AG04450 (cell line): ENCODE results near the gene LRRC8B. TPM values are rescaled to one million over a fixed set of nuclear protein-coding genes. Genes with fewer than 3 reads are reported as not detected.
A peak's percentile ranks its signal among the peaks of the same experiment; 100 is the strongest.

Source experiments
- CTCF ChIA-PET: fragments of 300-600, 350-600 bp; formaldehyde crosslinking; extraction: SDS; loops from one replicate; lab custom pipeline; 2022; ENCODE audit warnings: antibody characterized with exemption, inconsistent platforms; lab: Charles Lee
- POLR2A ChIA-PET: fragments of 350-600 bp; formaldehyde crosslinking; extraction: SDS; loops from one replicate; lab custom pipeline; 2021; ENCODE audit warnings: antibody characterized with exemption, inconsistent platforms; lab: Yijun Ruan, JAX
- DNase-seq: peaks from one replicate; pipeline ENCODE4 v3.0.0-alpha.2; 2011; ENCODE audit warnings: low read depth, low spot score
- H3K27ac ChIP-seq: one replicate; pipeline ENCODE4 v1.5.1; 2012; ENCODE audit warnings: low read depth, low read length, control low read depth
- H3K27me3 ChIP-seq: one replicate; pipeline ENCODE4 v1.6.0; 2012; ENCODE audit warnings: low read length; ENCODE audit not compliant: control insufficient read depth, insufficient read depth
- H3K4me3 ChIP-seq: 2 replicates; pipeline ENCODE4 v1.5.1; 2011; ENCODE audit warnings: mild to moderate bottlenecking, low read depth, low read length, control low read depth
- H3K9me3 ChIP-seq: 2 replicates; pipeline ENCODE4 v1.5.1; 2012; ENCODE audit warnings: low read length; ENCODE audit not compliant: control insufficient read depth, insufficient read depth
- CTCF ChIP-seq: IDR thresholded peaks from 2 replicates; pipeline ENCODE4 v1.5.1; 2011; ENCODE audit warnings: low read depth, low read length, control low read depth, inconsistent platforms
- polyA plus RNA-seq: library from polyadenylated mRNA; depleted of rRNA; stranded (reverse); fragments of >200 nt; gene quantifications from 2 replicates; pipeline ENCODE4 v1.2.3, GENCODE V29; 2011

LRRC8B gene
- polyA plus RNA-seq, 1 experiment = 1.6 TPM

GRCh38 chr1:89620664-89621063, 96.0 kb downstream of the LRRC8B start:
- no peak overlapping the region for H3K27ac ChIP-seq
- H3K9me3 ChIP-seq = peaks cover 2% of the 10 kb centered on the region; the same call in 1 of the 2 replicates
- H3K27me3 ChIP-seq = no peaks in the 10 kb centered on the region
- no peak for DNase-seq
- CTCF ChIA-PET = interaction anchor here (1.6 kb wide), 1 partner anchor 137 kb away, joined by 4 read pairs; no protein-coding TSS in a partner anchor
- TF ChIP-seq CTCF = no peak
- no peak overlapping the region for H3K4me3 ChIP-seq
- POLR2A ChIA-PET = no interaction called here

GRCh38 chr1:89622895-89623294, 98.3 kb downstream of the LRRC8B start:
- ChIA-PET CTCF (interaction anchor here (0.7 to 3.8 kb wide), 14 partner anchors 11 to 141 kb away, joined by 3 to 41 read pairs (median 4); no protein-coding TSS in a partner anchor), POLR2A (no interaction called here)
- Histone ChIP-seq H3K27me3 (no peaks in the 10 kb centered on the region), H3K4me3 (no peak overlapping the region), H3K9me3 (no peaks in the 10 kb centered on the region), H3K27ac (no peak overlapping the region)
- TF ChIP-seq CTCF = peak; percentile 41
- no peak for DNase-seq

GRCh38 chr1:89624314-89624713, 99.7 kb downstream of the LRRC8B start:
- no peak for TF ChIP-seq CTCF
- DNase-seq = no peak
- no peak overlapping the region for H3K4me3 ChIP-seq
- no peaks in the 10 kb centered on the region for H3K9me3 ChIP-seq
- POLR2A ChIA-PET = no interaction called here
- CTCF ChIA-PET = interaction anchor here (2.5 to 3.8 kb wide), 3 partner anchors 25 to 141 kb away, joined by 9 to 41 read pairs (median 35); no protein-coding TSS in a partner anchor
- H3K27ac ChIP-seq = no peak overlapping the region
- H3K27me3 ChIP-seq = no peaks in the 10 kb centered on the region

GRCh38 chr1:89624715-89625323, 100.2 kb downstream of the LRRC8B start:
- Histone ChIP-seq H3K4me3 (no peak overlapping the region), H3K27me3 (no peaks in the 10 kb centered on the region), H3K27ac (no peak overlapping the region), H3K9me3 (no peaks in the 10 kb centered on the region)
- no peak for DNase-seq
- TF ChIP-seq CTCF = no peak
- ChIA-PET CTCF (interaction anchor here (1.2 to 3.8 kb wide), 4 partner anchors 23 to 142 kb away, joined by 3 to 41 read pairs (median 22); no protein-coding TSS in a partner anchor), POLR2A (no interaction called here)

- CTCF ChIA-PET = interaction anchor here (0.7 to 13.7 kb wide), 4 partner anchors 26 to 144 kb away, joined by 3 to 207 read pairs (median 6); no protein-coding TSS in a partner anchor
- Histone ChIP-seq H3K27ac (no peak overlapping the region), H3K4me3 (no peak overlapping the region), H3K27me3 (no peaks in the 10 kb centered on the region), H3K9me3 (peaks cover 2% of the 10 kb centered on the region; the same call in 1 of the 2 replicates)
- POLR2A ChIA-PET = no interaction called here
- TF ChIP-seq CTCF = no peak
- DNase-seq = no peak
Measured at GRCh38 chr1:89627596-89627962, 103.0 kb downstream of the LRRC8B start.
